Peyer's patch (tissue), 4 donors: ENCODE results near the gene DNAJC15. TPM values are rescaled to one million over a fixed set of nuclear protein-coding genes. Genes with fewer than 3 reads are reported as not detected.

Experiments
- DNase-seq, 3 donors: peaks; one replicate each; pipeline ENCODE4 v3.0.0-alpha.2; 2017 to 2019
- H3K27ac ChIP-seq, 4 donors: fragments of 200-600 bp; sonication (generic); one replicate each; pipeline ENCODE4 v1.5.1; 2016 to 2019
- H3K27me3 ChIP-seq, 2 donors: fragments of 200-600 bp; sonication (generic); one replicate each; pipeline ENCODE4 v1.5.1; 2019
- H3K36me3 ChIP-seq, 3 donors: fragments of 200-600 bp; sonication (generic); one replicate each; pipeline ENCODE4 v1.5.1; 2016 to 2019
- H3K4me1 ChIP-seq, 4 donors: fragments of 200-600 bp; sonication (generic); one replicate each; pipeline ENCODE4 v1.5.1; 2016 to 2019
- H3K4me3 ChIP-seq, 4 donors: fragments of 200-600 bp; sonication (generic); 1 replicate in 3 of 4; 2 replicates in 1 of 4; pipeline ENCODE4 v1.5.1; 2016 to 2019; ENCODE audit warnings: mild to moderate bottlenecking in 1 of 4
- H3K9me3 ChIP-seq, 4 donors: fragments of 200-600 bp; sonication (generic); one replicate each; pipeline ENCODE4 v1.5.1; 2016 to 2019; ENCODE audit warnings: mild to moderate bottlenecking in 1 of 4
- CTCF ChIP-seq, 6 experiments: fragments of 450-650 bp in 4 of 6; fragments of 200-600 bp in 2 of 6; sonication (generic) in 1 of 6; IDR thresholded peaks; one replicate each; pipeline ENCODE4 v1.5.1; 2017 to 2019; ENCODE audit warnings: antibody characterized with exemption in 6 of 6, mild to moderate bottlenecking in 3 of 6, moderate library complexity in 1 of 6
- POLR2A ChIP-seq, 2 donors: fragments of 450-650 bp; IDR thresholded peaks; one replicate each; pipeline ENCODE4 v1.5.1; 2017; ENCODE audit warnings: antibody characterized with exemption in 2 of 2, mild to moderate bottlenecking in 2 of 2, moderate library complexity in 2 of 2
- total RNA-seq, 4 donors: library from RNA; depleted of rRNA; stranded (reverse); fragments of >200 nt; gene quantifications; one replicate each; pipeline ENCODE4 v1.1.0, GENCODE V29; 2016

DNAJC15 gene
- total RNA-seq, 4 donors from 2014 or later: 5.8 to 27.5 (median 11.9) TPM

GRCh38 chr13:43016226-43016625 lies 7.2 kb upstream of the DNAJC15 start:
- no peak for DNase-seq
- no peak for TF ChIP-seq CTCF (IDR thresholded peaks at IDR 0.05)
- no peak for TF ChIP-seq POLR2A (IDR thresholded peaks at IDR 0.05)
- Histone ChIP-seq H3K9me3 (no peaks in the 10 kb centered on the region), H3K4me3 (no peak overlapping the region), H3K27ac (no peak overlapping the region), H3K4me1 (no peaks in the 10 kb centered on the region), H3K27me3 (no peaks in the 10 kb centered on the region), H3K36me3 (no peaks in the 10 kb centered on the region)

DNA sequence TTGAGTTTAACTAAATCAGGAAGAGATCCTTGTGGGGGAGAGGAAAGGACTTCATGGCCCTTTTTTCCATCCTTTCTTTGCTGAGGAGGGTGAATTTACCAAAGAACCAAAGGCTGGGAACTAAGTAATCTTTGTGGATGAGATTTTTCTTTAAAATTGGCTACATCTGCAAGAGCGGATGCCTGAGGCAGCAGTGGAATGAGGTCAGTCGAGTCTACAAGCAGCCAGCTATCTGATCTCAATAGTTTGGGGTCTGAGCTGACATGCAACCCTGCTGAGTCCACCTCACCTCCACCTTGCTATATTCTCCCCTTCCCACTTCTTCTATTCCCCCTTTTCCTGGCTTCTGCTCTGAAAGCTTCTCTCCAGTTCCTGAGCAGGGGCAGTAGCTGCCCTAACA lies 3.6 kb upstream of the DNAJC15 start:
- DNase-seq: no peak
- H3K9me3 ChIP-seq: no peaks in the 10 kb centered on the region
- H3K27ac ChIP-seq: no peak overlapping the region
- H3K27me3 ChIP-seq: no peaks in the 10 kb centered on the region
- H3K4me1 ChIP-seq: peaks cover 0 to 6% (median 3%) of the 10 kb centered on the region in 4 donors
- TF ChIP-seq CTCF (IDR thresholded peaks at IDR 0.05) (no peak), POLR2A (IDR thresholded peaks at IDR 0.05) (no peak)
- no peaks in the 10 kb centered on the region for H3K36me3 ChIP-seq
- H3K4me3 ChIP-seq: no peak overlapping the region

- Histone ChIP-seq H3K9me3 (no peaks in the 10 kb centered on the region), H3K27me3 (no peaks in the 10 kb centered on the region), H3K36me3 (no peaks in the 10 kb centered on the region), H3K4me1 (peaks cover 0 to 15% (median 4%) of the 10 kb centered on the region in 4 donors), H3K4me3 (no peak overlapping the region), H3K27ac (no peak overlapping the region)
- TF ChIP-seq POLR2A (IDR thresholded peaks at IDR 0.05): no peak
- no peak for TF ChIP-seq CTCF (IDR thresholded peaks at IDR 0.05)
- no peak for DNase-seq
Measured at GRCh38 chr13:43020794-43021193, 2.6 kb upstream of the DNAJC15 start.

DNA sequence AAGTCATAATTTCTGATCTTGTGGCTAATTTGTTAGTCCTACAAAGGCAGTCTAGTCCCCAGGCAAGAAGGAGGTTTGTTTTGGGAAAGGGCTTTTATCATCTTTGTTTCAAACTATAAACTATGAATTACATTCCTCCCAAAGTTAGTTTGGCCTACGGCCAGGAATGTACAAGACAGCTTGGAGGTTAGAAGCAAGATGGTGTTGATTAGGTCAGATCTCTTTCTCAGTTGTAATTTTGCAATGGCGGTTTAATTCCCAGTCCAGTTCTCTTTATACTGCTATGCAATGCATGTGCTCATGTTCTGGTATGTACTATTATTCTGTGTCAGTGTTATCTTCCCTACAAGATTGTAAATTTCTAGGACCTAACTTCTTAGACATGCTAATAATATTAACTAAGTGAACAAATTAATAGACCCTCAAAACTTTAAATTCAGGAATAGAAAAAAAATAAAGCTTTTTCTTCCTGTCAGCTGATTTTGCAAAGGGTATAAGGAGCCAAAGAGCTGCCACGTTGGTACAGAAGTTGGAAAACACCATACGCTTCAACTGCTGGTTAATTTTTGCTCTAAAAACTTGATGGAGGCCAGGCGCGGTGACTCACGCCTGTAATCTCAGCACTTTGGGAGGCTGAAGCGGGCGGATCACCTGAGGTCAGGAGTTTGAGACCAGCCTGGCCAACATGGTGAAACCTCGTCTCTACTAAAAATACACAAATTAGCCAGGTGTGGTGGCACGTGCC lies 1.3 kb upstream of the DNAJC15 start:
- Histone ChIP-seq H3K9me3 (no peaks in the 10 kb centered on the region), H3K4me1 (peaks cover 0 to 18% (median 7%) of the 10 kb centered on the region in 4 donors), H3K27ac (no peak overlapping the region), H3K27me3 (no peaks in the 10 kb centered on the region), H3K36me3 (no peaks in the 10 kb centered on the region), H3K4me3 (no peak overlapping the region)
- no peak for DNase-seq
- TF ChIP-seq CTCF (IDR thresholded peaks at IDR 0.05) (no peak), POLR2A (IDR thresholded peaks at IDR 0.05) (no peak)

DNA sequence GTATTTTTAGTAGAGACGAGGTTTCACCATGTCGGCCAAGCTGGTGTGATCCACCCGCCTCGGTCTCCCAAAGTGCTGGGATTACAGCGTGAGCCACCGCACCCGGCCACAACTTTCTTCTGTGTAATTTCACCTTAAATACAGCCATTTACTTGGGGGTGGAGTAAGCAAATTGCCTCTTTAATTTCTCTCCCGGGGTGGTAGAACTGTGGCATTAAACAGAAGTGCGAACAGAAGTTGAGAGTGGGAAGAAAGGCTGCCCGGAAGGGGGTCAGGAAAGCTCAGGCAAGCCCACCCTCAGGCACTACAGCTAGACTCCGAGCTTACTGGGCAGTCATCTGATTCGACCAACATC lies 475 bp upstream of the DNAJC15 start:
- H3K27ac ChIP-seq: peak overlapping the region; percentile 82 to 93 (median 89)
- no peaks in the 10 kb centered on the region for H3K9me3 ChIP-seq
- peaks cover 0 to 18% (median 7%) of the 10 kb centered on the region in 4 donors for H3K4me1 ChIP-seq
- no peaks in the 10 kb centered on the region for H3K27me3 ChIP-seq
- DNase-seq: no peak
- no peaks in the 10 kb centered on the region for H3K36me3 ChIP-seq
- peak overlapping the region; percentile 70 to 77 (median 72) for H3K4me3 ChIP-seq
- TF ChIP-seq CTCF (IDR thresholded peaks at IDR 0.05) (no peak), POLR2A (IDR thresholded peaks at IDR 0.05) (no peak)
